GM18870 (cell line): ENCODE measurements around the gene IFNL1.
"Not testable (repeated sequence)": the region's sequence is repeated elsewhere in the genome, so short reads cannot be mapped to it uniquely, and the experiment has no call there.

ENCODE experiments used
- ATAC-seq: cut with Tn5 transposase; IDR thresholded peaks from one replicate; pipeline ENCODE4 v1.9.1; 2021; ENCODE audit warnings: moderate library complexity; ENCODE audit not compliant: unreplicated experiment

The IFNL1 gene

GRCh38 chr19:39308531-39309304 lies 12.5 kb downstream of the IFNL1 start:
- ATAC-seq = no peak

DNA sequence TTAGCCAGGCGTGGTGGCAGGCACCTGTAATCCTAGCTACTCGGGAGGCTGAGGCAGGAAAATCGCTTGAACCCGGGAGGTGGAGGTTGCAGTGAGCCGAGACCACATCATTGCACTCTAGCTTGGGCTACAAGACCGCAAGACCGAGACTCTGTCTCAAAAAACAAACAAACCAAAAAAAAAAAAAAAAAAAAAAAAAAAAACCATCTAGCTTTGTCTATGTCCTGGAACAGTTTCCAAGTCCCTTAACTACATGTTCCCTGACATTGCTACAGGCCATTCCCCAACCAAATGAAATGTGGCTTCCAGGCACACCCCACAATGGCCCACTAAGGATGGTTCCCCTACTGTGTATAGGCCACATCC lies 13.1 kb downstream of the IFNL1 start:
- ATAC-seq = not testable (repeated sequence)

DNA sequence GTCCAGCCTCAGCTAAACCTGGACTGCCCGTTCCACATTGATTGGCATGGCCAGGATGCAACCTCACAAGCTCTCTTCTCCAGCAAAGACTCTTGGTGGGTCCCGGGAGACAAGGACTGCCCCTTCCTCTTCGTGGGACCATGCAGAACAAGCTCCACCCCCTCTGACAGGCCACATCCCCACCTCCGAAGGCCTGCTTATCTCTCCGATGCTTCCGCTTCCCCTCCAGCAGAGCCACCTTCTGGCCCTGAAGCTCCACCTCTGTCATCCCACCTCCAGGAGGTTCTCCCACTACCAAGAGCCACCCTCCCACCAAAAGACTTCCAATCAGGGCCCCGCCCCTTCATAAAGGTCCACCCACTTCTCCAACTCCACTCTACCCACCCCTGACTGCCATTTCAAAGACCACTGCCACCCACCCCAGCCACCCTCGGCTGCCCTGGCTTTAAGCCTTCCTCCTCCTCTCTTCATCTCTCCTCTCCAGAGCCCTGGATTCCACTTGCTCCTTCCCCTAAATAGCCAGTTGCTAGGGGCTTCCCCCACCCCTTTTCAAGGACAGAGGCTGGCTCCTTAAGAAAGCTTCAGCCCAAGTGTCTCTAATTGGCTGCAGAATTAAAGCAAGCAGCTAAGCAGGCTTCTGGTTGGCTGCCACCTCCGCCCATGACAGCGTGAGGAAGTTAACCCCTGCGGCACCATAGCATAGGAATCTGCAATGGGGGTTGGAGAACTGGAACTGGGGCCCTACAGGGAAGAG lies 14.5 kb downstream of the IFNL1 start:
- ATAC-seq = no peak

DNA sequence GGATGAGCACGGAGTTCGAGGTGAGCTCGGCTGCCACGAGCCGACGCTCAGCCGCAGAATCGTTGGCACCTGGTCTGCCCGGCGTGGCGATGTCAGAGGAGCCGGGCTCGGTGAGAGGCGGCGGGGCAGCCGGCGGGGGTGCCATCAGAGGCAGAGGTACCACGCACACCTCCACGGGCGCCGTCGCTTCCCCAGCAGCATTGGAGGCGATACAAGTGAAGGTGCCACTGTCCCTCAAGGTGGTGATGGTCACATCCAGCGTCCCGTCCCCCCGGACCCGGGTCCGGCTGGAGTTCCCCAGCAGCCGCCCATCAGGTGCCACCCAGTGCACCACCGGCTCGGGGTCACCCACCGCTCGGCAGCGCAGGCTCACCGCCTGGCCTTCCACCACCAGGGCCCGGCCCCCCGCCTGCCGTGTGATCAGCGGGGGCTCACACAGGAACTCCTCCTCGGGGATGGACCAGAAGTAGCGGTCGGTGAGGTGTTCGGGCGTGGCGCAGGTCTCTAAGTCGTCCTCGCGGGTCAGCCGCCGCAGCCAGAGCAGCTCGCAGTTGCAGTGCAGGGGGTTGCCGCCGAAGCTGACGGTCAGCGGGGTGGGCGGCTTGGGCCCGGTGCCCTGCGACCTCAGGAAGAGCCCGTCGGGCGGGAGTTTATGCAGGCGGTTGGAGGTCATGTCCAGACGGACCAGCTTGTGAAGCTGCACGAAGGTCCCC lies 18.0 kb downstream of the IFNL1 start:
- no peak for ATAC-seq

- no peak for ATAC-seq
Measured at GRCh38 chr19:39315933-39316332, 19.7 kb downstream of the IFNL1 start.

GRCh38 chr19:39316627-39317321 lies 20.6 kb downstream of the IFNL1 start:
- ATAC-seq = no peak

DNA sequence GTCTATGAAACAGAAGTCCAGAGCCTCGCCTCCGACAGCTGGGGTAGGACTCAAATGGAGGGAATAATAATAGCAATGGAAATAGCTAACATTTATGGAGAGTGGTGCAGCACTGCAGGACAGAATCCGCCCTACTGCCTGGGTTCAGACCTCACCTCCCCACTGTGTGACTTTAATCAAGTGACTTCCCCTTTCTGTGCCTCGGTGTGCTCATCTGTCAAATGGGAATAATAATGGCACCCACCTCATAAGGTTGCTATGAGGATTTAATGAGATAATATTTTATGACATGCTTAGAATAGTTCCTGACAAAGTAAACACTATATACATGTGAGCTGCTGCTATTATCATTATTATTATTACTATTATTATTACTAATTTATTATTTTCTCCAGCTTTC lies 21.3 kb downstream of the IFNL1 start:
- no peak for ATAC-seq

DNA sequence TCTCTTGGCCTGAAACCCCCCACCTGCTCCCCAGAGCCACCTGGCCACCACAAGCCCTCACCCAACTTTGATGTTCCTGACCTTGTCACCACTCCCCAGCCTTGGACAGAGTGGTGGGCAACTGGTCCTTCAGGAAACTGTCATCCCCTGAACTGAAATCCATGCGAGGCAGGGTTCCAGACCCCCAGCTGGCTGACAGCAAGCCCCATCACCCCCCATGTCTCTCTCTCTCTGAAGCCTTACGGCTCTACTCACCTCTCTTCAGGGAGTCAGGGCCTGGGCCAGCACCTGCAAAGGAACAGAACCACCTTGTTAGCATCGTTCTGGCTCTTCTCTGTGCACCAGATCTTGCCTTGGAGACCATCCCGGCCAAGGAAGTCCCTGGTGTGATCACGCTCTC lies 21.9 kb downstream of the IFNL1 start:
- no peak for ATAC-seq

- ATAC-seq = no peak
Measured at GRCh38 chr19:39318690-39319089, 22.5 kb downstream of the IFNL1 start.

DNA sequence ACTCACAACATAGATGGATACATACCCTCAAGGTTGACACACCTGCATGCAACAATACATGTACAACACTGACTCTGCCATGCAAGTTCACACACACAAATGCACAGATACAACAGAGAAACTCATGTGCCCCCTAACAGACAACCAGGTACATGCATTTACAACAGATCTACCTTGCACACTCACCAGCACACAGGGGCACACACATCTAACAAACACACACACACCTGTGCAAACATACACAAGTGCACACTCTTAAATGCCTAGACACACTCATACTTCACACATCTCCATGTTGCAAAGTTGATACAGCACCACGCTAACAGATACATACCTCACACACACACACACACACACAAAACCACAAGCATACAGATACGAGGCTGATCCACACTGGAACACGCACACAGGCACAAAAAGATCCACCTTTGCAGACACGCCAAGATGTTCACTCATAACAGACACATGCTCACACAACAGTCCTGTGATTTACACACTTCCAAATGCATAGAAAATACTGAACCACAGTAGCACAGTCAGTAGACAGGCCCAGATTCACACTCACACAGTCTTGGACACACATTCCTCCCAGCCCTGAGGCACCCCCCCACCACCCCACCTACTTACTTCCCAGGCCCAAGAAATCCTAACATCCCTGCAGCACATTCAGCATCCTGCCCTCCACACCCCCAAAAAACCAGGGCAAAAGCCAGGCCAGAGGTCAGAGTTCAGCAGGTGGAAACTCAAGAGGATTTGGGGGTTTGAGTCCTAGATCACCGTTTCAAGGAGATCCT lies 23.1 kb downstream of the IFNL1 start:
- no peak for ATAC-seq

GRCh38 chr19:39319892-39320248 lies 23.7 kb downstream of the IFNL1 start:
- no peak for ATAC-seq

DNA sequence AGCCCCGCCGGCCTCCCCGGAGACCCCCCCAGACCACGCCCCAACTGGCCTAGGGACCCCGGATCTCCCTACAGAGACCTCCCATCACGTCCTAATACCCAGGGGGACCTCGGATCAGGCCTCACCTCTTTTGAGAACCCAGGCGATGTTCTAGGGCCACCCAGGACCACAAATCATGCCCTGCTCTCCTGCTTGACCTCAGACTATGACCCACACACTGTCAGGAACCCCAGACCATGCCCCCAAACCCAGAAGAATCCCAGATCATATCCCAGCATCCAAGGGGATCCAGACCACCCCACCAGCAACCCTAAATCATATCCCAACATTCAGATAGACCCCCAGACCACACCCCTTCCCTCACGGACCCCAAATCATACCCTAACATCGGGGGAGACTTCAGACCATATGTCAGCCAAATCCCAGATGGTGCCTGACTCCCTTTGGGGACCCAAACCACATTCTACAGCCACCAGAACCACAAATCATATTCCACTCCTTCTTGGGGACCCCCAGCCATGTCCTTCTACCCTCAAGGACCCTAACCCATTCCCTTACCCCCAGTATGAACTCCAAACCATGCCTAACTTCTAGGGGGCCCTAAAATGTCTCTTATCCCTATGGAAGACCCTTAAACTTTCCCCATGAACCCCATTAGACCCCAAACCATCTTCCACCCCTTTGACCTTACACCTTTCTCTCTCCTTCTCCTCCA lies 25.1 kb downstream of the IFNL1 start:
- no peak for ATAC-seq

DNA sequence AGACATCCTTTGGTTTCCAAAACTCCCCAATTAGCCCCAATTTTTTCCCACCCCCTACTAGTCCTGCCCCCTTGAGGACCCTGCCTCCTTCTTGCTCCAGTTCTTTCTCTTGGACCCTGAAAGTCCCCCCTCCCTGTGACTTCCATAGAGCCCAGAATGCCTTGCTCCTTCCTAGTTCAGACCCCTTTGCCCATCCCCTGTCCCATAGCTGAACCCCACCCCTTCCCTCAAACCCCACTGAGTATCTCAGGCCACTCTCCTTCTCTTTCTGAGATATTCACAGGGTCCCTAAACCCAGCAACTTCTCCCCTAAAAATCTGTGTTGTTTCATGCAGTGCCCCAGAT lies 25.6 kb downstream of the IFNL1 start:
- ATAC-seq = no peak

GRCh38 chr19:39324242-39324842 lies 28.1 kb downstream of the IFNL1 start:
- ATAC-seq = no peak

GRCh38 chr19:39325778-39326665 lies 29.8 kb downstream of the IFNL1 start:
- no peak for ATAC-seq

DNA sequence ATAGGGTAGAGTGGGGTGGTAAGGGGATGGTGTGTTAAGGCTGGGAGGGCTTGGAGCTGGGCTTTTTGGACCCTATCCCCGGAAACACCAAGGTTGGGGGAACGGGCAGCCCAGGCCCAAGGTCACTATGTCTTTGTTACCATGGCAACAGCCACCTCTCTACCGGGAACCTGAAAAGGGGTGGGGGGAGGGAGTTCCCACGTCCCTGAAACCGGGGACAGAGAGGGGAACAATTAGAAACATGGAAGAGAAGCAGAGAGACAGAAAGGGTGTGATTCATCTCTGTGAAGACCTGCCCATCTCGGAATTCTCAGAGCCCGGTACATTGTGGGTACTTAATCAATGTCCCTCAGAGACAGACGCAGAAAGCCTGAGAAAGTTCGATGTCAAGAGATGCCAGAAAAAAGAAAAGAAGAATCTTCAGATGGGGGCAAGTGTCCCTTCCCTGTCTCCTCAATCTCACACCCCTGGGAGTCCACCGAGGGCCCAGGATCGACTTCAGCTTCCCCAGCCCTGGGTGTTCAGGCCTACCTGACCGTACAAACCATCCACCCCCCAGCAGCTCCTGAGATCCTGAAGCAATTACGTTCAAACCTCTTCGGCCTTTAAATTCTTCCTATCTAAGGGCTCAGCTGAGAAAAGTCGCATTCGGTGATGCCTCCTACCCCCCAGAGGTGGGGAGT lies 31.3 kb downstream of the IFNL1 start:
- no peak for ATAC-seq

DNA sequence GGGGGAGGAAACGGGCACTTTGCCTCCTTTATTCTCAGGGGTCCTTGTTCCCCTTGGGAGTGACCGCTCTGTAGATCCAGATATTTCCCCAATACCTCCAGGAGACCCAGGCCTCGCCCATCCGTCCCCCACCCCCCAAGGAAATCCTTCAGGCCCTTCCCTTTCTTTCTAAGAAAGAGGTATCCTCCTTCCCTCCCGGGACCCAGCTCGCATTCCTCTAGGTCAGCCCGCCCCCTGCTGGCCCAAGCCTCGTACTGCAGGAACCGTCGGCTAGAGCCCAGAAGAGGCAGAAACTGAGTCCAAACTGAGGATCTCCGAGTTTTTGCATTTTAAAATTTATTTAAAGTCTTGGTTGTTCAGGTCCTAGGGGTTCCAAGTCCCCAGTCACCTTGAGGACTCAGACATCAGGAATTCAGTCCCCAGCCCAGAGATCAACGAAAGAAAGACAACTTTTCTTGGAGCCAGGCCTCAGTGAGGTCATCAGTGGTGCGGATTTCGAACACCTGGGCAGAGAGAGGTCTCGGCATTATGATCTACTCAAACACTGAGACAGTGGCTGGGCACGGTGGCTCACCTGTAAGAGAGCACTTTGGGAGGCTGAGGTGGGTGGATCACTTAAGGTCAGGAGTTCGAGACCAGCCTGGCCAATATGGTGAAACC lies 32.0 kb downstream of the IFNL1 start:
- no peak for ATAC-seq

DNA sequence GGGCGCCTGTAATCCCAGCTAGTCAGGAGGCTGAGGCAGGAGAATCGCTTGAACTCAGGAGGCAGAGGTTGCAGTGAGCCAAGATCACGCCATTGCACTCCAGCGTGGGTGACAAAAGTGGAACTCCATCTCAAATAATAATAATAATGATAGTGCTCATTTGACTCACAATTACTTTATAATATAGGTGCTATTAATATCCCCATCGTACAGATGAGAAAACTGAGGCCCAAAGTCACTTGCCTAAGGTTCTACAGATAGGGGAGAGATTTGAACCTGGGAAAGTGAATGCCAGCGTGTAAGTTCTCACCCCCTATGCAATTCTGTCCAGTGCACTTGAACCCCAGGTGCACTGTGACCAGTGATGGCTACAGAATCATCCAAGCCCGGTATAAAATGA lies 33.7 kb downstream of the IFNL1 start:
- ATAC-seq = no peak
